Panc1 (cell line): ENCODE measurements around the gene GNAI1. TPM values are rescaled to one million over a fixed set of nuclear protein-coding genes. Genes with fewer than 3 reads are reported as not detected.

Source experiments
- ATAC-seq: fragments of 200-7000 bp; cut with Tn5 transposase; 2 replicates; pipeline ENCODE4 v1.9.1; 2020; ENCODE audit warnings: mild to moderate bottlenecking, moderate library complexity
- BruUV-seq: library from RNA; stranded (reverse); fragments of 400-500 nt; replicated peaks from 2 replicates; lab custom pipeline; 2021; lab: Mats Ljungman, UMichigan
- CTCF ChIA-PET: fragments of 300-600 bp; sonication (Branson Sonifier 250); formaldehyde crosslinking; loops from one replicate; lab custom pipeline; 2022; ENCODE audit warnings: antibody characterized with exemption; lab: Charles Lee
- POLR2A ChIA-PET: fragments of 300-600 bp; sonication (Branson Sonifier 250); formaldehyde crosslinking; loops from one replicate; lab custom pipeline; 2022; ENCODE audit warnings: antibody characterized with exemption; lab: Charles Lee
- DNase-seq: peaks from one replicate; pipeline ENCODE4 v3.0.0-alpha.2; 2010; ENCODE audit warnings: low read depth, low spot score
- H3K27ac ChIP-seq: 2 replicates; pipeline ENCODE4 v1.5.1; 2011; ENCODE audit warnings: mild to moderate bottlenecking, low read length, inconsistent platforms
- H3K27me3 ChIP-seq: fragments of 200-500 bp; sonication (Bioruptor generic); 2 replicates; pipeline ENCODE4 v1.6.0; 2014; ENCODE audit warnings: low read length, inconsistent platforms; ENCODE audit not compliant: control insufficient read depth, insufficient read depth
- H3K36me3 ChIP-seq: fragments of 200-500 bp; sonication (Bioruptor generic); 2 replicates; pipeline ENCODE4 v1.5.1; 2014; ENCODE audit warnings: inconsistent platforms, mild to moderate bottlenecking, low read length, moderate library complexity; ENCODE audit not compliant: control insufficient read depth, insufficient read depth
- H3K4me1 ChIP-seq: 2 replicates; pipeline ENCODE4 v1.5.1; 2011; ENCODE audit warnings: inconsistent platforms, mild to moderate bottlenecking, low read length, moderate library complexity; ENCODE audit not compliant: control insufficient read depth, insufficient read depth
- H3K4me3 ChIP-seq, 2 experiments: 2 replicates each; pipeline ENCODE4 v1.5.1; 2011 to 2012; ENCODE audit warnings: low read depth in 2 of 2, low read length in 2 of 2, mild to moderate bottlenecking in 2 of 2, inconsistent platforms in 1 of 2, moderate library complexity in 1 of 2
- H3K9me3 ChIP-seq: fragments of 200-500 bp; sonication (Bioruptor generic); 2 replicates; pipeline ENCODE4 v1.5.1; 2014; ENCODE audit warnings: low read depth, mild to moderate bottlenecking, inconsistent platforms, low read length, moderate library complexity; ENCODE audit not compliant: control insufficient read depth, insufficient read depth
- POLR2AphosphoS5 ChIP-seq: IDR thresholded peaks from 2 replicates; pipeline ENCODE4 v1.6.1; 2012; ENCODE audit warnings: mild to moderate bottlenecking, low read depth, low read length, moderate library complexity
- SIN3A ChIP-seq: IDR thresholded peaks from 2 replicates; pipeline ENCODE4 v1.6.1; 2012; ENCODE audit warnings: low read depth, mild to moderate bottlenecking, low read length, moderate library complexity, borderline replicate concordance; ENCODE audit not compliant: insufficient read depth
- TCF7L2 ChIP-seq: IDR thresholded peaks from 2 replicates; pipeline ENCODE4 v1.6.1; 2011; ENCODE audit warnings: mild to moderate bottlenecking, low read depth, low read length, inconsistent platforms
- in situ Hi-C: cut with HindIII; loops from 2 replicates; pipeline ENCODE4 v1.10.0; 2016; ENCODE audit warnings: low sequenced_read_pairs, low pct_unique_long_range_greater_than_20kb
- intact Hi-C: fragments of 100-400 bp; cut with micrococcal nuclease; formaldehyde crosslinking; loops from one replicate; pipeline ENCODE4 v1.10.0; 2022; ENCODE audit not compliant: unreplicated experiment
- total RNA-seq: library from RNA; stranded (reverse); gene quantifications from one replicate; pipeline ENCODE4 v1.2.1, GENCODE V29; 2021; ENCODE audit not compliant: unreplicated experiment
- TF ChIP-seq, protein P1 (sequence below), 2 experiments: IDR thresholded peaks; 2 replicates each; pipeline ENCODE4 v1.6.1; 2011 to 2012; ENCODE audit warnings: low read depth in 2 of 2, control low read depth in 1 of 2, low read length in 1 of 2, mild to moderate bottlenecking in 1 of 2, moderate library complexity in 1 of 2; ENCODE audit not compliant: insufficient read depth in 1 of 2
- TF ChIP-seq, protein P2 (sequence below): fragments of 450-650 bp; IDR thresholded peaks from 2 replicates; pipeline ENCODE4 v1.5.1; 2017; ENCODE audit warnings: mild to moderate bottlenecking

Gene GNAI1
- total RNA-seq, 1 experiment from 2014 or later, result 19.2 TPM

DNA sequence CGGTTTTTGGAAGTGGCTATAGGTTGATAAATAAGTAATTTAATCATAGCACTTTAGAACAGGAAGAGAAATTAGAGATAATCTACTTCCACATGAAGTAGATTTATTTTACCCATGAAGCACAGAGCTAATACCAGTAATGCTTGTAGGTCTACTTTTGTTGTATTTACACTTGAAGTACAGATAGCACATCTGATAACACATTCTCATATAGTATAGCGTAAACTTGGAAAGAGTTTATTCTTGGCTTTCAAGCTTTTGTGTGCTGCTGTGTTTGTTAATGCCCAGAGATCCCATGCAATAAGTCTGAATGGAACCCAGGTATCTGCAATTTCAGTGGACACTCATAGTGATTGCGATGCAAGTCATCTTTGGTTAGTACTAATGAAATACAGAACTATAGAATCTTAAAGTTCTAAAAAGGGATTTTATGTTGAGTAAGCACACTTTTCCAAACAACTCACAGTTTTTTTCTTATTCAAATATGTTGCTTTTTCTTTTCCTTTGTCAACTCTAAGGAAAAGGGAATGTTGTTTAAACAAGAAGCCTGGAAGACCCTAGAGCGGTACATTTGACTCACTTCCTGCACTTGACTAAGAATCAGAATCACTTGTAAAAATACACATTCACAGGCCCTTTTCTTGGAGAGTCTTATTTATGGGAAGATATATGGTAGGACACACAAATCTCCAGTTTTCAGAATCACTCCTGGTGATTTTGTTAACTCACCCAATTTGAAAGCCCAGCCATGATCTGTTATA is 105.8 kb downstream of the GNAI1 start:
- in situ Hi-C loops (no loop called here), intact Hi-C loops (no loop called here)
- no TSS peak for BruUV-seq
- DNase-seq (no peak), ATAC-seq (no peak)
- ChIA-PET CTCF (no interaction called here), POLR2A (no interaction called here)
- H3K36me3 ChIP-seq, result no peaks in the 10 kb centered on the region; the same call in 1 of the 2 replicates
- no peaks in the 10 kb centered on the region for H3K4me1 ChIP-seq
- H3K4me3 ChIP-seq, result no peak overlapping the region
- TF ChIP-seq SIN3A (no peak), TCF7L2 (no peak), POLR2AphosphoS5 (no peak)
- TF ChIP-seq, protein P1, sequence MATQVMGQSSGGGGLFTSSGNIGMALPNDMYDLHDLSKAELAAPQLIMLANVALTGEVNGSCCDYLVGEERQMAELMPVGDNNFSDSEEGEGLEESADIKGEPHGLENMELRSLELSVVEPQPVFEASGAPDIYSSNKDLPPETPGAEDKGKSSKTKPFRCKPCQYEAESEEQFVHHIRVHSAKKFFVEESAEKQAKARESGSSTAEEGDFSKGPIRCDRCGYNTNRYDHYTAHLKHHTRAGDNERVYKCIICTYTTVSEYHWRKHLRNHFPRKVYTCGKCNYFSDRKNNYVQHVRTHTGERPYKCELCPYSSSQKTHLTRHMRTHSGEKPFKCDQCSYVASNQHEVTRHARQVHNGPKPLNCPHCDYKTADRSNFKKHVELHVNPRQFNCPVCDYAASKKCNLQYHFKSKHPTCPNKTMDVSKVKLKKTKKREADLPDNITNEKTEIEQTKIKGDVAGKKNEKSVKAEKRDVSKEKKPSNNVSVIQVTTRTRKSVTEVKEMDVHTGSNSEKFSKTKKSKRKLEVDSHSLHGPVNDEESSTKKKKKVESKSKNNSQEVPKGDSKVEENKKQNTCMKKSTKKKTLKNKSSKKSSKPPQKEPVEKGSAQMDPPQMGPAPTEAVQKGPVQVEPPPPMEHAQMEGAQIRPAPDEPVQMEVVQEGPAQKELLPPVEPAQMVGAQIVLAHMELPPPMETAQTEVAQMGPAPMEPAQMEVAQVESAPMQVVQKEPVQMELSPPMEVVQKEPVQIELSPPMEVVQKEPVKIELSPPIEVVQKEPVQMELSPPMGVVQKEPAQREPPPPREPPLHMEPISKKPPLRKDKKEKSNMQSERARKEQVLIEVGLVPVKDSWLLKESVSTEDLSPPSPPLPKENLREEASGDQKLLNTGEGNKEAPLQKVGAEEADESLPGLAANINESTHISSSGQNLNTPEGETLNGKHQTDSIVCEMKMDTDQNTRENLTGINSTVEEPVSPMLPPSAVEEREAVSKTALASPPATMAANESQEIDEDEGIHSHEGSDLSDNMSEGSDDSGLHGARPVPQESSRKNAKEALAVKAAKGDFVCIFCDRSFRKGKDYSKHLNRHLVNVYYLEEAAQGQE (IDR thresholded peaks at IDR 0.05; ENCODE audit: insufficient read depth in 1 of 2, low read depth in 2 of 2, low read length in 1 of 2), result no peak
- TF ChIP-seq, protein P2, sequence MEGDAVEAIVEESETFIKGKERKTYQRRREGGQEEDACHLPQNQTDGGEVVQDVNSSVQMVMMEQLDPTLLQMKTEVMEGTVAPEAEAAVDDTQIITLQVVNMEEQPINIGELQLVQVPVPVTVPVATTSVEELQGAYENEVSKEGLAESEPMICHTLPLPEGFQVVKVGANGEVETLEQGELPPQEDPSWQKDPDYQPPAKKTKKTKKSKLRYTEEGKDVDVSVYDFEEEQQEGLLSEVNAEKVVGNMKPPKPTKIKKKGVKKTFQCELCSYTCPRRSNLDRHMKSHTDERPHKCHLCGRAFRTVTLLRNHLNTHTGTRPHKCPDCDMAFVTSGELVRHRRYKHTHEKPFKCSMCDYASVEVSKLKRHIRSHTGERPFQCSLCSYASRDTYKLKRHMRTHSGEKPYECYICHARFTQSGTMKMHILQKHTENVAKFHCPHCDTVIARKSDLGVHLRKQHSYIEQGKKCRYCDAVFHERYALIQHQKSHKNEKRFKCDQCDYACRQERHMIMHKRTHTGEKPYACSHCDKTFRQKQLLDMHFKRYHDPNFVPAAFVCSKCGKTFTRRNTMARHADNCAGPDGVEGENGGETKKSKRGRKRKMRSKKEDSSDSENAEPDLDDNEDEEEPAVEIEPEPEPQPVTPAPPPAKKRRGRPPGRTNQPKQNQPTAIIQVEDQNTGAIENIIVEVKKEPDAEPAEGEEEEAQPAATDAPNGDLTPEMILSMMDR, result no peak
- no peaks in the 10 kb centered on the region; the same call in 1 of the 2 replicates for H3K27me3 ChIP-seq
- H3K9me3 ChIP-seq, result no peaks in the 10 kb centered on the region
- H3K27ac ChIP-seq, result no peak overlapping the region

DNA sequence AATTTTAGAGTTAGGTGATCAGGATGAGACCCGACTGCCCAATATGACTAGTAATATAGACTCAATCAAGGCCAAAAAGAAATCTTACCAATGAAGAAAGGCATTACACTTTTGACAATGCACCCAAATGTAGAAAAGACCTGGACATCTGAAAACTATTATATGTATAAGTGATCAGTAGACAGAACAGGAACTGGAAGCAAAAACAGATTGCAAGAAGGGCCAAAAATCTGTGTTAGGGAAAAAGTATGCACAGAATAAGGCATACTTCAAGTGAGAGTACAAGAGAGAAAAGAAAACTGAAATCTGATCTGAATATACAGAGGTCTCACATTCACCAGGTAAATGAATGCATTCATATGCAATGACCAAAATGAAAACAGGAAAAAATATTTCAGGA is 107.0 kb downstream of the GNAI1 start:
- no peak overlapping the region for H3K27ac ChIP-seq
- TF ChIP-seq, protein P2, result no peak
- TF ChIP-seq TCF7L2, result no peak
- no peak for TF ChIP-seq POLR2AphosphoS5
- no peak for TF ChIP-seq SIN3A
- TF ChIP-seq, protein P1 (IDR thresholded peaks at IDR 0.05; ENCODE audit: insufficient read depth in 1 of 2, low read depth in 2 of 2, low read length in 1 of 2), result no peak
- intact Hi-C loops (no loop called here), in situ Hi-C loops (no loop called here)
- H3K4me1 ChIP-seq, result no peaks in the 10 kb centered on the region
- ChIA-PET POLR2A (no interaction called here), CTCF (no interaction called here)
- no peaks in the 10 kb centered on the region; the same call in 1 of the 2 replicates for H3K27me3 ChIP-seq
- no peaks in the 10 kb centered on the region for H3K9me3 ChIP-seq
- no peak for DNase-seq
- H3K36me3 ChIP-seq, result no peaks in the 10 kb centered on the region; the same call in 1 of the 2 replicates
- no peak for ATAC-seq
- no TSS peak for BruUV-seq
- H3K4me3 ChIP-seq, result no peak overlapping the region
